ENCODE data around the gene MRPL58.

The MRPL58 gene

GRCh38 chr17:74987418-74987908 is 25.0 kb upstream of the MRPL58 start, which contains the start of gene CDR2L (continued):
- peak; percentile 65; the same call in 1 of the 2 replicates for TF ChIP-seq ZNF660 (tag by site-specific recombination; IDR thresholded peaks at IDR 0.05)
- peak; percentile 70 for TF ChIP-seq SP3 (tag by site-specific recombination; IDR thresholded peaks at IDR 0.05)
- no peak for TF ChIP-seq ZSCAN18 (tag by site-specific recombination; IDR thresholded peaks at IDR 0.05)
- no peak for TF ChIP-seq ZNF202 (tag by site-specific recombination; IDR thresholded peaks at IDR 0.05; ENCODE audit: borderline replicate concordance)
- no peak for TF ChIP-seq ZNF654 (tag by site-specific recombination; IDR thresholded peaks at IDR 0.05; ENCODE audit: low read depth)
- no peak for TF ChIP-seq ZNF629 (tag by site-specific recombination; IDR thresholded peaks at IDR 0.05)
- no peak for TF ChIP-seq ZNF112 (tag by site-specific recombination; IDR thresholded peaks at IDR 0.05)
- peak; percentile 79 for TF ChIP-seq SP2 (tag by site-specific recombination; IDR thresholded peaks at IDR 0.05)
- peak; percentile 59; the same call in 1 of the 2 replicates for TF ChIP-seq ZNF677 (tag by site-specific recombination; IDR thresholded peaks at IDR 0.05)
- TF ChIP-seq ZNF248 (tag by site-specific recombination; IDR thresholded peaks at IDR 0.05) = no peak
- no peak for TF ChIP-seq ATF2 (tag by site-specific recombination; IDR thresholded peaks at IDR 0.05; ENCODE audit: low read depth)
- peak; percentile 67 for TF ChIP-seq ZBTB44 (tag by site-specific recombination; IDR thresholded peaks at IDR 0.05)
- no peak for TF ChIP-seq SCRT2 (tag by site-specific recombination; IDR thresholded peaks at IDR 0.05)
- peak; percentile 53; the same call in 1 of the 2 replicates for TF ChIP-seq KLF10 (tag by site-specific recombination; IDR thresholded peaks at IDR 0.05)
- TF ChIP-seq GFI1B (tag by site-specific recombination; IDR thresholded peaks at IDR 0.05) = no peak
- TF ChIP-seq KLF16 (tag by site-specific recombination; IDR thresholded peaks at IDR 0.05) = no peak
- TF ChIP-seq ZNF184 (tag by site-specific recombination; IDR thresholded peaks at IDR 0.05) = no peak
- no peak for TF ChIP-seq HOXD13 (CRISPR knock-in tag; IDR thresholded peaks at IDR 0.05; ENCODE audit: borderline replicate concordance)
- TF ChIP-seq ZNF449 (tag by site-specific recombination; IDR thresholded peaks at IDR 0.05) = no peak
- no peak for TF ChIP-seq ZNF530 (tag by site-specific recombination; IDR thresholded peaks at IDR 0.05; ENCODE audit: low read depth)

- Histone ChIP-seq H3K36me3 (ENCODE audit: control insufficient read depth in 2 of 2, insufficient read depth in 1 of 2, low read length in 2 of 2) (peaks cover 0 to 6% of the 10 kb centered on the region in 2 experiments; a peak in 1 of 3 replicates), H3K4me1 (ENCODE audit: control insufficient read depth, insufficient read depth, low read length) (peaks cover 2% of the 10 kb centered on the region; the same call in 1 of the 2 replicates), H3K4me3 (ENCODE audit: low read depth, low read length) (peak overlapping the region; percentile 81), H3K27ac (ENCODE audit: extremely low read depth, low read depth, low read length) (peak overlapping the region; percentile 88; the same call in 1 of the 2 replicates), H3K9me3 (ENCODE audit: control insufficient read depth, insufficient read depth, low read depth, low read length) (no peaks in the 10 kb centered on the region)
- POLR2A ChIA-PET = interaction anchor here (0.9 to 3.1 kb wide), 19 partner anchors 11 to 591 kb away, joined by 3 to 50 read pairs (median 6); partner anchors contain the start of genes FDXR, HID1, KCTD2 and MRPL58
- CTCF ChIA-PET = interaction anchor here (0.5 to 3.9 kb wide), 14 partner anchors 9 to 283 kb away, joined by 3 to 24 read pairs (median 4); partner anchors contain the start of genes HID1, MIF4GD and MRPL58
- TF ChIP-seq ZNF660 (tag by site-specific recombination; IDR thresholded peaks at IDR 0.05) (0 out of 2 replicates have a peak, but pooled peaks have one; percentile 8), KLF8 (tag by site-specific recombination; IDR thresholded peaks at IDR 0.05) (peak; percentile 80), KLF1 (tag by site-specific recombination; IDR thresholded peaks at IDR 0.05) (peak; percentile 85), PRDM10 (tag by site-specific recombination; IDR thresholded peaks at IDR 0.05) (peak; percentile 54), SP3 (tag by site-specific recombination; IDR thresholded peaks at IDR 0.05) (peak; percentile 80), ZNF561 (tag by site-specific recombination; IDR thresholded peaks at IDR 0.05; ENCODE audit: borderline replicate concordance) (0 out of 2 replicates have a peak, but pooled peaks have one; percentile 13), ZFP3 (tag by site-specific recombination; IDR thresholded peaks at IDR 0.05; ENCODE audit: low read depth) (peak; percentile 42), KLF9 (tag by site-specific recombination; IDR thresholded peaks at IDR 0.05; ENCODE audit: low read depth) (peak; percentile 64)
Measured at GRCh38 chr17:74987909-74988711, 24.4 kb upstream of the MRPL58 start.
